Right lobe of liver (tissue), 6 donors: ENCODE measurements around the gene PRKCQ. TPM values are rescaled to one million over a fixed set of nuclear protein-coding genes. Genes with fewer than 3 reads are reported as not detected.

Experiments used
- ATAC-seq, 4 donors: fragments of 200-7000 bp; cut with Tn5 transposase; one replicate each; pipeline ENCODE4 v1.9.1; 2020; ENCODE audit warnings: mild to moderate bottlenecking in 4 of 4, moderate library complexity in 4 of 4
- DNase-seq, 3 donors: peaks; one replicate each; pipeline ENCODE4 v3.0.0-alpha.2; 2020
- H3K27ac ChIP-seq, 3 donors: fragments of 200-600 bp; one replicate each; pipeline ENCODE4 v1.8.0; 2022
- H3K27me3 ChIP-seq, 2 donors: fragments of 200-600 bp; one replicate each; pipeline ENCODE4 v1.8.0; 2022
- H3K36me3 ChIP-seq, 4 donors: fragments of 200-600 bp; sonication (generic) in 1 of 4; one replicate each; pipeline versions ENCODE4 v1.5.1 to v1.8.0; 2017 to 2022; ENCODE audit warnings: control low read depth in 1 of 4
- H3K4me1 ChIP-seq, 4 donors: fragments of 200-600 bp; sonication (generic) in 1 of 4; one replicate each; pipeline versions ENCODE4 v1.5.1 to v1.8.0; 2017 to 2022; ENCODE audit warnings: control low read depth in 1 of 4
- H3K4me3 ChIP-seq, 3 donors: fragments of 200-600 bp; one replicate each; pipeline ENCODE4 v1.8.0; 2022
- H3K9me3 ChIP-seq, 4 donors: fragments of 200-600 bp; sonication (generic) in 1 of 4; one replicate each; pipeline versions ENCODE4 v1.5.1 to v1.8.0; 2017 to 2022; ENCODE audit warnings: control low read depth in 1 of 4
- POLR2A ChIP-seq: fragments of 450-650 bp; IDR thresholded peaks from one replicate; pipeline ENCODE4 v1.6.1; 2017; ENCODE audit warnings: antibody characterized with exemption, mild to moderate bottlenecking
- WGBS: methylation state at CpG from one replicate; pipeline ENCODE4 v1.1.6; 2018; ENCODE audit warnings: low coverage, low lambda C conversion rate; ENCODE audit not compliant: insufficient coverage; ENCODE audit errors: missing lambda C conversion rate; 5-methylcytosine and 5-hydroxymethylcytosine counted together
- intact Hi-C, 2 donors: fragments of 100-400 bp; cut with DNase I; formaldehyde crosslinking; loops; one replicate each; pipeline versions ENCODE4 v1.11.2 to v1.14.1; 2022
- total RNA-seq, 6 experiments: library from RNA; depleted of rRNA in 2 of 6; stranded (reverse); fragments of >200 nt in 2 of 6; fragmentation: NEBNext Ultra II Directional in 3 of 6; extraction: Animal tissue kit (Norgen Biotek cat#: 25700) in 3 of 6; gene quantifications; one replicate each; pipeline versions ENCODE4 v1.1.0 to v1.2.4, GENCODE V29; 2016 to 2023
- TF ChIP-seq, protein P1 (sequence below), 4 donors: fragments of 200-600 bp in 3 of 4; fragments of 450-650 bp in 1 of 4; IDR thresholded peaks; one replicate each; pipeline versions ENCODE4 v1.5.1 to v1.8.0; 2016 to 2022; ENCODE audit warnings: antibody characterized with exemption in 4 of 4, mild to moderate bottlenecking in 2 of 4
- donor health status: DM: no; HTN: yes; CAD: no.
- donor health status: DM: no; HTN: no; CAD: no.
- donor health status: DM: no; HTN: no; CAD: no.
- donor health status: DM: no; HTN: yes; CAD: no.
- donor health status: DM: no; HTN: yes; CAD: no.

The PRKCQ gene
- total RNA-seq, 6 experiments from 2014 or later, result 0.12 to 0.60 (median 0.16) TPM

- Histone ChIP-seq H3K4me1 (no peaks in the 10 kb centered on the region), H3K27me3 (no peaks in the 10 kb centered on the region), H3K27ac (no peak overlapping the region), H3K9me3 (no peaks in the 10 kb centered on the region), H3K36me3 (no peaks in the 10 kb centered on the region), H3K4me3 (no peak overlapping the region)
- no peak for TF ChIP-seq POLR2A
- TF ChIP-seq, protein P1, sequence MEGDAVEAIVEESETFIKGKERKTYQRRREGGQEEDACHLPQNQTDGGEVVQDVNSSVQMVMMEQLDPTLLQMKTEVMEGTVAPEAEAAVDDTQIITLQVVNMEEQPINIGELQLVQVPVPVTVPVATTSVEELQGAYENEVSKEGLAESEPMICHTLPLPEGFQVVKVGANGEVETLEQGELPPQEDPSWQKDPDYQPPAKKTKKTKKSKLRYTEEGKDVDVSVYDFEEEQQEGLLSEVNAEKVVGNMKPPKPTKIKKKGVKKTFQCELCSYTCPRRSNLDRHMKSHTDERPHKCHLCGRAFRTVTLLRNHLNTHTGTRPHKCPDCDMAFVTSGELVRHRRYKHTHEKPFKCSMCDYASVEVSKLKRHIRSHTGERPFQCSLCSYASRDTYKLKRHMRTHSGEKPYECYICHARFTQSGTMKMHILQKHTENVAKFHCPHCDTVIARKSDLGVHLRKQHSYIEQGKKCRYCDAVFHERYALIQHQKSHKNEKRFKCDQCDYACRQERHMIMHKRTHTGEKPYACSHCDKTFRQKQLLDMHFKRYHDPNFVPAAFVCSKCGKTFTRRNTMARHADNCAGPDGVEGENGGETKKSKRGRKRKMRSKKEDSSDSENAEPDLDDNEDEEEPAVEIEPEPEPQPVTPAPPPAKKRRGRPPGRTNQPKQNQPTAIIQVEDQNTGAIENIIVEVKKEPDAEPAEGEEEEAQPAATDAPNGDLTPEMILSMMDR (IDR thresholded peaks at IDR 0.05), result no peak
- intact Hi-C loops, result no loop called here
- DNase-seq, result no peak
- no peak for ATAC-seq
These were observed 74.8 kb downstream of the PRKCQ start for GRCh38 chr10:6505300-6505699.

DNA sequence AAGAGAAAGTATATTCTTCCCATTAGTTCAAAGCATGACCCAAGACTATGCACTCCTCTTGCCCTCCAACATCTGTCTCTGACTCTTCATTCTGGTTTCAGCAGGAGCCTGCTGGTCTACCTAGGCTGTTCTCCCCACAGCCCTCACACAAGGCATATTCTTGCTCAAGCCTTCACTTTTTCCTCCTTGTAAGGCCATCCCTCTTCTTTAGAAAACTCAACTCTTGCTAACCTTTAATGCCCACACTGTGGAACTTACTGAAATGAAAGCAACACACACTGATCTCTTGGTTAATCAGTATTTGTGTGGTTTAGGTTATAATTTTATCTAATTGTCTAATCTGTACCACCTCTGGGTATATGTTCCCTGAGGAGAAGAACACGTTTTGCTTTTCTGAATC is 75.8 kb downstream of the PRKCQ start:
- no peak for DNase-seq
- no peaks in the 10 kb centered on the region for H3K36me3 ChIP-seq
- intact Hi-C loops, result no loop called here
- no peak overlapping the region for H3K4me3 ChIP-seq
- H3K27ac ChIP-seq, result no peak overlapping the region
- H3K9me3 ChIP-seq, result no peaks in the 10 kb centered on the region
- H3K4me1 ChIP-seq, result no peaks in the 10 kb centered on the region
- no peak for ATAC-seq
- no peaks in the 10 kb centered on the region for H3K27me3 ChIP-seq
- 10% methylated on average over 1 of the region's 1 CpG for WGBS
- TF ChIP-seq, protein P1 (IDR thresholded peaks at IDR 0.05), result no peak
- TF ChIP-seq POLR2A, result no peak

DNA sequence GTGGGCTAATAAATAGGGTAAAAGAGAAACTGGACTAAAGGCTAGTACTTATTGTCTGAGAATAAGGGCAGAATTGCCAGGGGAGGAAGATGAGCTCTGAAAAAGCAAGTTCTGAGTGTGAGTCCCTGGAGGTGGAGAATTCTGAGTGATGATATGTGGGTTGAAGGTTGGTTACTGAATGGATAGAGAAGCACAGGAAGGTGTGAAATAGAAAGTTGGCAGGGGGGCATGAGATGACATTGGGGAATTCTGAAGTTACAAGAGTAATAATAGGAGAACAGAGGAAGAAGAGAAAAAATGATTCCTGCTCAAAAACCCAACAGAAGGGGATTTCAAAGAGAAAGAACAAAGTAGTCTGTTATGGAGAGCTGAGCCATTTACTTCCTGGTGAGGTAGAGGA is 76.9 kb downstream of the PRKCQ start:
- TF ChIP-seq POLR2A, result no peak
- TF ChIP-seq, protein P1 (IDR thresholded peaks at IDR 0.05), result no peak
- Histone ChIP-seq H3K27ac (no peak overlapping the region), H3K4me1 (no peaks in the 10 kb centered on the region), H3K9me3 (no peaks in the 10 kb centered on the region), H3K4me3 (no peak overlapping the region), H3K36me3 (no peaks in the 10 kb centered on the region), H3K27me3 (no peaks in the 10 kb centered on the region)
- no peak for ATAC-seq
- DNase-seq, result no peak
- intact Hi-C loops, result no loop called here

DNA sequence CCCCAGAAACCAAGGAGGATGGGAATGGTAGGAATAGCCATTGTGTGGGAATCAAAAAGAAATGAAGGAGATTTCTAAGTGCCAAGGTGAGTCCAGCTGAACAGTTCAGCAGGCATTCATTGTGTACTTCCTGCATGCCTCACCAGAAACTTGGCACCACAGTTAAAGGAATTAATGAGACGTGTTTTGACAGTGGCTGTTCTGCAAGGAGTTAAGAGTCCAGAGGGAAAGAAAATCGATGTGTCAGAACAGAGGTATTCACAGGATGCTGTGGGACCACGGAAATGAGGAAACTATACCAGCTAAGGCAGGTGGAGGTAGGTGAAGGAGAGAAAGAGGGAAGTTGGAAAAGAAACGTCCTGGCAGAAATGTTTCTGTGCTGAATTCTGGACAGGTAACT is 78.1 kb downstream of the PRKCQ start:
- Histone ChIP-seq H3K9me3 (no peaks in the 10 kb centered on the region), H3K36me3 (no peaks in the 10 kb centered on the region), H3K4me3 (no peak overlapping the region), H3K4me1 (no peaks in the 10 kb centered on the region), H3K27ac (no peak overlapping the region), H3K27me3 (no peaks in the 10 kb centered on the region)
- WGBS, result 30% methylated on average over 4 of the region's 4 CpGs
- no peak for TF ChIP-seq POLR2A
- TF ChIP-seq, protein P1 (IDR thresholded peaks at IDR 0.05), result no peak
- intact Hi-C loops, result no loop called here
- no peak for DNase-seq
- ATAC-seq, result no peak

- intact Hi-C loops, result no loop called here
- H3K4me3 ChIP-seq, result no peak overlapping the region
- no peak for TF ChIP-seq POLR2A
- TF ChIP-seq, protein P1 (IDR thresholded peaks at IDR 0.05), result no peak
- H3K27ac ChIP-seq, result no peak overlapping the region
- ATAC-seq (no peak), DNase-seq (no peak)
- H3K9me3 ChIP-seq, result no peaks in the 10 kb centered on the region
- no peaks in the 10 kb centered on the region for H3K4me1 ChIP-seq
- H3K36me3 ChIP-seq, result no peaks in the 10 kb centered on the region
- H3K27me3 ChIP-seq, result no peaks in the 10 kb centered on the region
These were observed 80.1 kb downstream of the PRKCQ start for GRCh38 chr10:6499974-6500373.
